ENCODE measurements around the gene PMEPA1.

The PMEPA1 gene

GRCh38 chr20:57652606-57653545, 56.9 kb downstream of the PMEPA1 start:
- no peak for TF ChIP-seq TAF1 (IDR thresholded peaks at IDR 0.05; ENCODE audit: borderline replicate concordance, insufficient read depth, low read length)
- TF ChIP-seq, protein P1, sequence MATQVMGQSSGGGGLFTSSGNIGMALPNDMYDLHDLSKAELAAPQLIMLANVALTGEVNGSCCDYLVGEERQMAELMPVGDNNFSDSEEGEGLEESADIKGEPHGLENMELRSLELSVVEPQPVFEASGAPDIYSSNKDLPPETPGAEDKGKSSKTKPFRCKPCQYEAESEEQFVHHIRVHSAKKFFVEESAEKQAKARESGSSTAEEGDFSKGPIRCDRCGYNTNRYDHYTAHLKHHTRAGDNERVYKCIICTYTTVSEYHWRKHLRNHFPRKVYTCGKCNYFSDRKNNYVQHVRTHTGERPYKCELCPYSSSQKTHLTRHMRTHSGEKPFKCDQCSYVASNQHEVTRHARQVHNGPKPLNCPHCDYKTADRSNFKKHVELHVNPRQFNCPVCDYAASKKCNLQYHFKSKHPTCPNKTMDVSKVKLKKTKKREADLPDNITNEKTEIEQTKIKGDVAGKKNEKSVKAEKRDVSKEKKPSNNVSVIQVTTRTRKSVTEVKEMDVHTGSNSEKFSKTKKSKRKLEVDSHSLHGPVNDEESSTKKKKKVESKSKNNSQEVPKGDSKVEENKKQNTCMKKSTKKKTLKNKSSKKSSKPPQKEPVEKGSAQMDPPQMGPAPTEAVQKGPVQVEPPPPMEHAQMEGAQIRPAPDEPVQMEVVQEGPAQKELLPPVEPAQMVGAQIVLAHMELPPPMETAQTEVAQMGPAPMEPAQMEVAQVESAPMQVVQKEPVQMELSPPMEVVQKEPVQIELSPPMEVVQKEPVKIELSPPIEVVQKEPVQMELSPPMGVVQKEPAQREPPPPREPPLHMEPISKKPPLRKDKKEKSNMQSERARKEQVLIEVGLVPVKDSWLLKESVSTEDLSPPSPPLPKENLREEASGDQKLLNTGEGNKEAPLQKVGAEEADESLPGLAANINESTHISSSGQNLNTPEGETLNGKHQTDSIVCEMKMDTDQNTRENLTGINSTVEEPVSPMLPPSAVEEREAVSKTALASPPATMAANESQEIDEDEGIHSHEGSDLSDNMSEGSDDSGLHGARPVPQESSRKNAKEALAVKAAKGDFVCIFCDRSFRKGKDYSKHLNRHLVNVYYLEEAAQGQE (IDR thresholded peaks at IDR 0.05; ENCODE audit: insufficient read depth in 1 of 2, low read depth in 2 of 2, low read length in 2 of 2): no peak

GRCh38 chr20:57651881-57652605, 57.8 kb downstream of the PMEPA1 start:
- TF ChIP-seq, protein P1 (IDR thresholded peaks at IDR 0.05; ENCODE audit: insufficient read depth in 1 of 2, low read depth in 2 of 2, low read length in 2 of 2): no peak
- no peak for TF ChIP-seq TAF1 (IDR thresholded peaks at IDR 0.05; ENCODE audit: borderline replicate concordance, insufficient read depth, low read length)
- no peak for TF ChIP-seq FOXP2 (optimal IDR thresholded peaks at IDR 0.05; ENCODE audit: borderline replicate concordance, extremely low read depth, extremely low read length, insufficient read depth)
- TF ChIP-seq POLR2AphosphoS5 (IDR thresholded peaks at IDR 0.05; ENCODE audit: low read depth, low read length): no peak
- no peak for TF ChIP-seq SIN3A (IDR thresholded peaks at IDR 0.05; ENCODE audit: borderline replicate concordance, insufficient read depth, low read length)

GRCh38 chr20:57650756-57651483, 58.9 kb downstream of the PMEPA1 start:
- TF ChIP-seq TAF1 (IDR thresholded peaks at IDR 0.05; ENCODE audit: borderline replicate concordance, insufficient read depth, low read length) (no peak), SIN3A (IDR thresholded peaks at IDR 0.05; ENCODE audit: borderline replicate concordance, insufficient read depth, low read length) (no peak), FOXP2 (optimal IDR thresholded peaks at IDR 0.05; ENCODE audit: borderline replicate concordance, extremely low read depth, extremely low read length, insufficient read depth) (no peak), POLR2AphosphoS5 (IDR thresholded peaks at IDR 0.05; ENCODE audit: low read depth, low read length) (no peak)
- TF ChIP-seq, protein P1 (IDR thresholded peaks at IDR 0.05; ENCODE audit: insufficient read depth in 1 of 2, low read depth in 2 of 2, low read length in 2 of 2): no peak

- TF ChIP-seq FOXP2 (optimal IDR thresholded peaks at IDR 0.05; ENCODE audit: borderline replicate concordance, extremely low read depth, extremely low read length, insufficient read depth) (no peak), TAF1 (IDR thresholded peaks at IDR 0.05; ENCODE audit: borderline replicate concordance, insufficient read depth, low read length) (no peak), POLR2AphosphoS5 (IDR thresholded peaks at IDR 0.05; ENCODE audit: low read depth, low read length) (no peak), SIN3A (IDR thresholded peaks at IDR 0.05; ENCODE audit: borderline replicate concordance, insufficient read depth, low read length) (no peak)
- TF ChIP-seq, protein P1 (IDR thresholded peaks at IDR 0.05; ENCODE audit: insufficient read depth in 1 of 2, low read depth in 2 of 2, low read length in 2 of 2): no peak
These were observed 59.5 kb downstream of the PMEPA1 start for GRCh38 chr20:57650266-57650665.

All from PFSK-1 (cell line).